OCI-LY1 (cell line): ENCODE measurements around the gene STAM2.

Source experiments
- H2AFZ ChIP-seq: fragments of 200-600 bp; sonication (generic), shearing (Covaris generic); 2 replicates; pipeline ENCODE4 v1.6.0; 2014; ENCODE audit warnings: antibody characterized with exemption, mild to moderate bottlenecking, low read length
- H3F3A ChIP-seq: fragments of 200-600 bp; sonication (generic), shearing (Covaris generic); 2 replicates; pipeline ENCODE4 v1.6.0; 2014; ENCODE audit warnings: mild to moderate bottlenecking, antibody characterized with exemption, low read length, moderate library complexity; ENCODE audit not compliant: insufficient read depth
- H3K27ac ChIP-seq: fragments of 200-600 bp; sonication (generic); 2 replicates; pipeline ENCODE4 v1.5.1; 2014; ENCODE audit warnings: low read length, mixed run types, mild to moderate bottlenecking, low read depth; ENCODE audit not compliant: poor library complexity, severe bottlenecking
- H3K27me3 ChIP-seq: fragments of 200-600 bp; sonication (generic); 2 replicates; pipeline ENCODE4 v1.6.0; 2014; ENCODE audit warnings: antibody characterized with exemption, mild to moderate bottlenecking, low read length, moderate library complexity; ENCODE audit not compliant: insufficient read depth
- H3K36me3 ChIP-seq: fragments of 200-600 bp; sonication (generic); 2 replicates; pipeline ENCODE4 v1.6.1; 2014; ENCODE audit warnings: mild to moderate bottlenecking, antibody characterized with exemption, low read length, moderate library complexity, mixed read lengths; ENCODE audit not compliant: insufficient read depth
- H3K4me1 ChIP-seq: fragments of 200-600 bp; sonication (generic); 2 replicates; pipeline ENCODE4 v1.5.1; 2014; ENCODE audit warnings: mild to moderate bottlenecking, low read length, moderate library complexity; ENCODE audit not compliant: insufficient read depth, severe bottlenecking
- H3K4me2 ChIP-seq: fragments of 200-600 bp; sonication (generic), shearing (Covaris generic); 2 replicates; pipeline ENCODE4 v1.6.1; 2014; ENCODE audit warnings: low read length
- H3K4me3 ChIP-seq: fragments of 200-600 bp; sonication (generic); 2 replicates; pipeline ENCODE4 v1.5.1; 2014; ENCODE audit warnings: low read length, low read depth, mild to moderate bottlenecking, mixed read lengths; ENCODE audit not compliant: poor library complexity, severe bottlenecking
- H3K79me2 ChIP-seq: fragments of 200-600 bp; shearing (Covaris generic); 2 replicates; pipeline ENCODE4 v1.6.1; 2016; ENCODE audit warnings: mixed run types, low read length, mixed read lengths; ENCODE audit not compliant: insufficient read depth
- H3K9ac ChIP-seq: fragments of 200-600 bp; sonication (generic), shearing (Covaris generic); 2 replicates; pipeline ENCODE4 v1.6.1; 2014; ENCODE audit warnings: mild to moderate bottlenecking, low read length, mixed read lengths
- H3K9me2 ChIP-seq: fragments of 200-600 bp; sonication (generic), shearing (Covaris generic); 2 replicates; pipeline ENCODE4 v1.6.1; 2014; ENCODE audit warnings: low read depth, mild to moderate bottlenecking, low read length, mixed read lengths
- H3K9me3 ChIP-seq: fragments of 200-600 bp; shearing (Covaris generic); 2 replicates; pipeline ENCODE4 v1.6.1; 2014; ENCODE audit warnings: low read length, mixed read lengths
- H4K20me1 ChIP-seq: fragments of 200-600 bp; sonication (generic), shearing (Covaris generic); 2 replicates; pipeline ENCODE4 v1.6.0; 2016; ENCODE audit warnings: mild to moderate bottlenecking, low read length; ENCODE audit not compliant: insufficient read depth
- CTCF ChIP-seq: fragments of 200-600 bp; sonication (generic), shearing (Covaris generic); IDR thresholded peaks from 2 replicates; pipeline ENCODE4 v1.5.1; 2017; ENCODE audit warnings: mild to moderate bottlenecking, antibody characterized with exemption, low read length, moderate library complexity, mixed read lengths
- EZH2 ChIP-seq: fragments of 200-600 bp; sonication (generic), shearing (Covaris generic); IDR thresholded peaks from 2 replicates; pipeline ENCODE4 v1.8.0; 2017; ENCODE audit warnings: borderline replicate concordance, mixed run types, mild to moderate bottlenecking, antibody characterized with exemption, low read length, moderate library complexity, mixed read lengths

Gene STAM2

GRCh38 chr2:152068226-152068625, 107.3 kb downstream of the STAM2 start:
- Histone ChIP-seq H3K27me3 (no peaks in the 10 kb centered on the region), H3F3A (no peaks in the 10 kb centered on the region), H3K4me1 (no peaks in the 10 kb centered on the region), H3K79me2 (no peaks in the 10 kb centered on the region), H3K4me3 (no peak overlapping the region), H3K36me3 (no peaks in the 10 kb centered on the region), H3K9ac (no peak overlapping the region), H3K9me3 (no peaks in the 10 kb centered on the region), H3K4me2 (no peak overlapping the region), H2AFZ (no peak overlapping the region), H4K20me1 (no peaks in the 10 kb centered on the region), H3K27ac (no peak overlapping the region), H3K9me2 (no peaks in the 10 kb centered on the region)
- no peak for TF ChIP-seq CTCF
- no peak for TF ChIP-seq EZH2

- Histone ChIP-seq H2AFZ (no peak overlapping the region), H3K4me1 (no peaks in the 10 kb centered on the region), H3F3A (no peaks in the 10 kb centered on the region), H3K27ac (no peak overlapping the region), H4K20me1 (no peaks in the 10 kb centered on the region), H3K9me2 (no peaks in the 10 kb centered on the region), H3K4me3 (no peak overlapping the region), H3K27me3 (no peaks in the 10 kb centered on the region), H3K4me2 (no peak overlapping the region), H3K36me3 (no peaks in the 10 kb centered on the region), H3K9me3 (no peaks in the 10 kb centered on the region), H3K79me2 (no peaks in the 10 kb centered on the region), H3K9ac (no peak overlapping the region)
- TF ChIP-seq EZH2, result no peak
- TF ChIP-seq CTCF, result no peak
Observed at GRCh38 chr2:152067823-152068222, 107.7 kb downstream of the STAM2 start.
